Naive B cell (primary cell): Measurements from ENCODE around the gene STRN4. TPM values are rescaled to one million over a fixed set of nuclear protein-coding genes. Genes with fewer than 3 reads are reported as not detected.
A peak's percentile ranks its signal among the peaks of the same experiment; 100 is the strongest.
"Not testable (repeated sequence)": the region's sequence is repeated elsewhere in the genome, so short reads cannot be mapped to it uniquely, and the experiment has no call there.

Source experiments
- ATAC-seq, 2 donors: fragments of 150-1000 bp; cut with Tn5 transposase; 2 replicates each; pipeline ENCODE4 v1.10.0; 2021; ENCODE audit warnings: low read depth in 2 of 2, mild to moderate bottlenecking in 2 of 2, moderate library complexity in 2 of 2
- DNase-seq: peaks from one replicate; pipeline ENCODE4 v3.0.0; 2022
- H3K27ac Mint-ChIP-seq, 6 donors: one replicate each; pipeline ENCODE4 v1.8.0; 2020 to 2022; ENCODE audit warnings: mild to moderate bottlenecking in 6 of 6, mixed read lengths in 6 of 6, moderate library complexity in 5 of 6, inconsistent platforms in 2 of 6
- H3K27me3 Mint-ChIP-seq, 3 donors: one replicate each; pipeline ENCODE4 v1.8.0; 2021 to 2022; ENCODE audit warnings: mixed read lengths in 3 of 3, mild to moderate bottlenecking in 1 of 3
- H3K36me3 Mint-ChIP-seq, 2 donors: one replicate each; pipeline ENCODE4 v1.8.0; 2020 to 2022; ENCODE audit warnings: mixed read lengths in 2 of 2, inconsistent platforms in 1 of 2, mild to moderate bottlenecking in 1 of 2
- H3K4me1 Mint-ChIP-seq, 3 donors: one replicate each; pipeline ENCODE4 v1.8.0; 2020 to 2022; ENCODE audit warnings: mixed read lengths in 3 of 3, inconsistent platforms in 1 of 3, mild to moderate bottlenecking in 1 of 3, moderate library complexity in 1 of 3
- H3K4me3 Mint-ChIP-seq, 8 donors: one replicate each; pipeline ENCODE4 v1.8.0; 2020 to 2022; ENCODE audit warnings: mild to moderate bottlenecking in 8 of 8, mixed read lengths in 8 of 8, moderate library complexity in 8 of 8, inconsistent platforms in 2 of 8
- H3K9me3 Mint-ChIP-seq, 7 donors: one replicate each; pipeline ENCODE4 v1.8.0; 2020 to 2022; ENCODE audit warnings: mixed read lengths in 7 of 7, mild to moderate bottlenecking in 5 of 7, inconsistent platforms in 2 of 7, moderate library complexity in 1 of 7
- polyA plus RNA-seq, 6 donors: library from polyadenylated mRNA; unstranded; fragments of 300-500 nt; fragmentation: Illumina TruSeq; gene quantifications; one replicate each; pipeline ENCODE4 v1.2.3, GENCODE V29; 2021; ENCODE audit warnings: low read depth in 6 of 6

STRN4 gene
- polyA plus RNA-seq, 6 donors from 2014 or later, result 6.0 to 38.0 (median 15.5) TPM

DNA sequence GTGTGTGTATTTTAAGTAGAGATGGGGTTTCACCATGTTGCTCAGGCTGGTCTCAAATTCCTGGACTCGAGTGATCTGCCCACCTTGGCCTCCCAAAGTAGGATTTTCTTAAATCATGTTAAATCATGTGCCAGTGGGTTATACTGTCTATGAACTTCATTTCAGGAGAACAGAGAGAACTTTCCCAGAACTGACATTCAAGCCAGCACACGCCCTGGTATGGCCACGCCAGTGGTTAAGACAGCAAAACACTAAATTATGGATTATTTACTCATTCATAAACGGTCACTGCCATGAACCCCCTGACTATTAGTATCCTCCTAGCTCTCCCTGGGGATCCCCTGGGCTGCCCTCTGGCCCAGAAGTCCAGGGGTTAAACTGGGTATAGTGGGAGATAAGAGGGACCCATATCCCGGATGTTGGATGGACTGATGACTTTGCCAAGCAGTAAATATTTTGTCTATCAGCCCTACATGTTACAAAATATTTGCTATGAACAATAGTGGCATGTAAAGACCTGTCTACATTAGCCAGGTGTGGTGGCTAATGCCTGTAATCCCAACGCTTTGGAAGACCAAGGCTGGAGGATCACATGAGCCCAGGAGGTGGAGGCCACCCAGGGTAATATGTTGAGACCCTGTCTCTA, 16.1 kb upstream of the STRN4 start:
- H3K4me3 Mint-ChIP-seq, result peak overlapping the region in 1 of 8 donors; percentile 30
- ATAC-seq, result no peak

DNA sequence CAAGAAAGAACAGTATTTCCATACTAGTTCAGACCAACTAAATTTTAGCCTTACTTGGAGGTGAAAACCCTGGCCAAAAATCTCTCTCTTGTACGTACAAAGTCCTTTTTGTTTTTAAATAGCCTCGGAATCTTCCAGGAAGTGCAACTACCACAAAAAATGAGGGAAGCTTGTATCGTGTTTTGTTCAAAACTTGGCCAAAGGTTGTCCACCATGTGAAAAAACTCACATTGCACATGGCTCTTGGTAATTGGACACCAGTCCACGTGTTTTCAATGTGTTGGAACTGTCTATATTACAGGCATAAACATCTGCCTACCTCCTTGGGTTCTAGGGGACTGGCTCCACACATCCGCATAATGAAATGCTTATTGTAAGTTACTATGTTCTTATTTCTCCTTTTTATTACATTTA, 15.2 kb upstream of the STRN4 start:
- Mint-ChIP-seq H3K27ac (peak overlapping the region in 1 of 6 donors; percentile 41), H3K4me3 (no peak overlapping the region), H3K36me3 (no peaks in the 10 kb centered on the region), H3K9me3 (no peaks in the 10 kb centered on the region), H3K27me3 (no peaks in the 10 kb centered on the region), H3K4me1 (peaks cover 5 to 7% (median 5%) of the 10 kb centered on the region in 3 donors)
- no peak for DNase-seq
- ATAC-seq, result no peak

More for the DNA sequence above, 16.1 kb upstream of the STRN4 start:
- Mint-ChIP-seq H3K27ac (no peak overlapping the region), H3K27me3 (no peaks in the 10 kb centered on the region), H3K4me1 (peaks cover 5 to 10% (median 9%) of the 10 kb centered on the region in 3 donors), H3K36me3 (no peaks in the 10 kb centered on the region), H3K9me3 (no peaks in the 10 kb centered on the region)
- no peak for DNase-seq

DNA sequence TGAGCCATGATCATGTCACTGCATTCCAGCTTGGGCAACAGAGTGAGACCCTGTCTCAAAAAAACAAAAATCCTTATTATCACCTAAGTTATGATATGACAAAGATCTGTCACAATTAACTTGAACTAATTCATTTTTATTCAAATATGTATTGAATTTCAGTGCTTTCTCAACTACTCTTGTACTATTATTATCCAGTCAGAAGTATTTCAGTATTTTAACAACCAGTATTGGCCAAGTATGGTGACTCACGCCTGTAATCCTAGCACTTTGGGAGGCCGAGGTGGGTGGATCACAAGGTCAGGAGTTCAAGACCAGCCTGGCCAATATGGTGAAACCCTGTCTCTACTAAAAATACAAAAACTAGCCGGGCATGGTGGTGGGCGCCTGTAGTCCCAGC, 14.6 kb upstream of the STRN4 start:
- not testable (repeated sequence) for H3K9me3 Mint-ChIP-seq

DNA sequence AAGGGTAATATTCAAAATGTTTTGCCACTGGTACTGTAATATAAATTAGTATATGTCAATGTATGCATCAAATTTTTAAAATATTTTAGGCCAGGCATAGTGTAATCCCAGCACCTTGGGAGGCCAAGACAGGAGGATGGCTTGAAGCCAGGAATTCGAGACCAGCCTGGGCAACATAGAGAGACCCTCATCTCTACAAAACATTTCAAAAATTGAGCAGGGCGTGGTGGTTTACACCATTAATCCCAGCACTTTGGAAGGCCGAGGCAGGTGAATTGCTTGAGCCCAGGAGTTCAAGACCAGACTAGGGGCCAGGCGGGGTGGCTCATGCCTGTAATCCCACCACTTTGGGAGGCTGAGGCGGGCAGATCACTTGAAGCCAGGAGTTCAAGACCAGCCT, 14.1 kb upstream of the STRN4 start:
- no peak for ATAC-seq
- Mint-ChIP-seq H3K27ac (no peak overlapping the region), H3K36me3 (no peaks in the 10 kb centered on the region), H3K27me3 (no peaks in the 10 kb centered on the region), H3K4me1 (peaks cover 5 to 6% (median 5%) of the 10 kb centered on the region in 3 donors), H3K4me3 (no peak overlapping the region), H3K9me3 (no peaks in the 10 kb centered on the region)
- DNase-seq, result no peak

More for the DNA sequence above, 14.6 kb upstream of the STRN4 start:
- not testable (repeated sequence) for H3K27me3 Mint-ChIP-seq, H3K27ac Mint-ChIP-seq, DNase-seq, H3K4me1 Mint-ChIP-seq, ATAC-seq, H3K36me3 Mint-ChIP-seq, H3K4me3 Mint-ChIP-seq

DNA sequence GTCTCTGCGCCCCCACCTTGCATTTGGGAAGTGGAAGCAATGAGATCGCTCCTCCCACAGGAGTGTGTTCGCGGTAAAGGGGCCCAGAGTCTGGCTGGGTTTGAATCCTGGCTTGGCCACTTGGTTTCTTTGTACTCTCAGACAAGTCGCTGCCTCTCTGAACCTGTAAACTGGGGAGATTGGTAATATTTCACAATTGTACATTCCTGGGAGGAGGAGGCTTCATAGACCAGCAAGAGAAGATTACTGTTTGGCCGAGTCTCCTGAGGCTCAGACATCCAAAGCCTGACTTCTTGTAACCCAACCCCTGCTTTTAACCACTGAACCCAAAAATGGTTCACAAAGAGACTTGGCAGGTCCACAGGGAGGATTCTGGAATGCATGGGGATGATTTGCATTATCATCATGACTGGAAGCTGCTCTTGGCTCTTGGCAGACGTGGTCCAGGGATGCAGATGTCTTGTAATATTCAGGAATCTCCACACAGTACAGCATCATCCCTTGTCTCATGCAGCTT, 13.6 kb upstream of the STRN4 start:
- DNase-seq (no peak), ATAC-seq (no peak)
- no peak overlapping the region for H3K4me3 Mint-ChIP-seq
- no peaks in the 10 kb centered on the region for H3K27me3 Mint-ChIP-seq
- H3K36me3 Mint-ChIP-seq, result no peaks in the 10 kb centered on the region
- H3K9me3 Mint-ChIP-seq, result no peaks in the 10 kb centered on the region
- peaks cover 5 to 6% (median 5%) of the 10 kb centered on the region in 3 donors for H3K4me1 Mint-ChIP-seq
- H3K27ac Mint-ChIP-seq, result peak overlapping the region in 2 of 6 donors; percentile 24 to 33

DNA sequence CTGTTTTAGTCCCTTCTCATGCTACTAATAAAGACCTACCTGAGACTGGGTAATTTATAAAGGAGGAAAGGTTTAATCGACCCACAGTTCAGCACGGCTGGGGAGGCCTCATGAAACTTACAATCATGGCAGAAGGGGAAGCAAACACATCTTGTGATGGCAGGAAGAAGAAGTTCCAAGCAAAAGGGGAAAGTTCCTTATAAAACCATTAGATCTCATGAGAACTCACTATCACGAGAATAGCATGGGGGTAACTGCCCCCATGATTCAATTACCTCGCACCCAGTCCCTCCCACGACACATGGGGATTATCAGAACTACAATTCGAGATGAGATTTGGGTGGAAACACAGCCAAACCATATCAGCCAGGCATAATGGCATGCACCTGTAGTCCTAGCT, 13.0 kb upstream of the STRN4 start:
- ATAC-seq (no peak), DNase-seq (no peak)
- H3K27me3 Mint-ChIP-seq, result no peaks in the 10 kb centered on the region
- no peaks in the 10 kb centered on the region for H3K36me3 Mint-ChIP-seq
- peak overlapping the region in 1 of 6 donors; percentile 33 for H3K27ac Mint-ChIP-seq
- no peaks in the 10 kb centered on the region for H3K9me3 Mint-ChIP-seq
- H3K4me3 Mint-ChIP-seq, result no peak overlapping the region
- H3K4me1 Mint-ChIP-seq, result peaks cover 5 to 6% (median 5%) of the 10 kb centered on the region in 3 donors

DNA sequence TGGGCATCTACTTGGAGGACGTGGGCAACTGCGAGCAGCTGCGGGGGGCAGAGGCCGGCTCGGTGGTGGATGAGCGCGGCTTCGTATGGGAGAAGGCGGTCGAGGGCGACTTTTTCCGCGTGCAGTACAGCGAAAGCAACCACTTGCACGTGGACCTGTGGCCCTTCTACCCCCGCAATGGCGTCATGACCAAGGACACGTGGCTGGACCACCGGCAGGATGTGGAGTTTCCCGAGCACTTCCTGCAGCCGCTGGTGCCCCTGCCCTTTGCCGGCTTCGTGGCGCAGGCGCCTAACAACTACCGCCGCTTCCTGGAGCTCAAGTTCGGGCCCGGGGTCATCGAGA, 10.3 kb upstream of the STRN4 start:
- Mint-ChIP-seq H3K36me3 (peaks cover 0 to 7% of the 10 kb centered on the region in 2 donors), H3K4me3 (no peak overlapping the region), H3K4me1 (peaks cover 10 to 15% (median 14%) of the 10 kb centered on the region in 3 donors), H3K9me3 (no peaks in the 10 kb centered on the region), H3K27me3 (no peaks in the 10 kb centered on the region), H3K27ac (no peak overlapping the region)
- ATAC-seq (no peak), DNase-seq (no peak)

DNA sequence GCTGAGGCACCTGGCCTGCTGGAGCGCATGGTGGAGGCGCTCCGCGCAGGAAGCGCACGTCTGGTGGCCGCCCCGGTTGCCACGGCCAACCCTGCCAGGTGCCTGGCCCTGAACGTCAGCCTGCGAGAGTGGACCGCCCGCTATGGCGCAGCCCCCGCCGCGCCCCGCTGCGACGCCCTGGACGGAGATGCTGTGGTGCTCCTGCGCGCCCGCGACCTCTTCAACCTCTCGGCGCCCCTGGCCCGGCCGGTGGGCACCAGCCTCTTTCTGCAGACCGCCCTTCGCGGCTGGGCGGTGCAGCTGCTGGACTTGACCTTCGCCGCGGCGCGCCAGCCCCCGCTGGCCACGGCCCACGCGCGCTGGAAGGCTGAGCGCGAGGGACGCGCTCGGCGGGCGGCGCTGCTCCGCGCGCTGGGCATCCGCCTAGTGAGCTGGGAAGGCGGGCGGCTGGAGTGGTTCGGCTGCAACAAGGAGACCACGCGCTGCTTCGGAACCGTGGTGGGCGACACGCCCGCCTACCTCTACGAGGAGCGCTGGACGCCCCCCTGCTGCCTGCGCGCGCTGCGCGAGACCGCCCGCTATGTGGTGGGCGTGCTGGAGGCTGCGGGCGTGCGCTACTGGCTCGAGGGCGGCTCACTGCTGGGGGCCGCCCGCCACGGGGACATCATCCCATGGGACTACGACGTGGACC, 9.7 kb upstream of the STRN4 start:
- no peak overlapping the region for H3K27ac Mint-ChIP-seq
- peaks cover 10 to 15% (median 14%) of the 10 kb centered on the region in 3 donors for H3K4me1 Mint-ChIP-seq
- DNase-seq (no peak), ATAC-seq (no peak)
- H3K9me3 Mint-ChIP-seq, result no peaks in the 10 kb centered on the region
- H3K36me3 Mint-ChIP-seq, result peaks cover 0 to 7% of the 10 kb centered on the region in 2 donors
- H3K27me3 Mint-ChIP-seq, result no peaks in the 10 kb centered on the region
- no peak overlapping the region for H3K4me3 Mint-ChIP-seq

DNA sequence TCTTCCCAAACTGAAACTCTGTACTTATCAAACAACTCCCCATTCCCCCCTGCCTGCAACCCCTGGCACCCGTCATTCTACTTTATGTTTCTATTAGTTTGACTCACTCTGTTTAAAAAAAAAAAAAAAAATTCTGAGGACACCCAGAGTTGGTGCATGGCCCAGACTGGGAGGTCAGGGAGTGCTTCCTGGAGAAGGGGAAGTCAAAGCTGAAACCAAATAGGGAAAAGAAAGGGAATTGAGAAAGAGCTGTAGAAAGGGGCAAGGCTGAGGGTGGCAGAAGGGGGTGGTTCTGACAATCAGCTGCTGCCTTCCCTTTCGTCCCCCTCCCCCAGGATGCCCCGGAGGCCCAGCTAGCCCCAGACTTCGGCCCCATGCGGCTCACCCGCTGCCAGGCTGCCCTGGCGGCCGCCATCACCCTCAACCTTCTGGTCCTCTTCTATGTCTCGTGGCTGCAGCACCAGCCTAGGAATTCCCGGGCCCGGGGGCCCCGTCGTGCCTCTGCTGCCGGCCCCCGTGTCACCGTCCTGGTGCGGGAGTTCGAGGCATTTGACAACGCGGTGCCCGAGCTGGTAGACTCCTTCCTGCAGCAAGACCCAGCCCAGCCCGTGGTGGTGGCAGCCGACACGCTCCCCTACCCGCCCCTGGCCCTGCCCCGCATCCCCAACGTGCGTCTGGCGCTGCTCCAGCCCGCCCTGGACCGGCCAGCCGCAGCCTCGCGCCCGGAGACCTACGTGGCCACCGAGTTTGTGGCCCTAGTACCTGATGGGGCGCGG, 9.0 kb upstream of the STRN4 start:
- Mint-ChIP-seq H3K4me3 (no peak overlapping the region), H3K27me3 (no peaks in the 10 kb centered on the region), H3K36me3 (peaks cover 0 to 7% of the 10 kb centered on the region in 2 donors), H3K9me3 (no peaks in the 10 kb centered on the region), H3K4me1 (peaks cover 16 to 20% (median 19%) of the 10 kb centered on the region in 3 donors), H3K27ac (no peak overlapping the region)
- ATAC-seq (no peak), DNase-seq (no peak)

DNA sequence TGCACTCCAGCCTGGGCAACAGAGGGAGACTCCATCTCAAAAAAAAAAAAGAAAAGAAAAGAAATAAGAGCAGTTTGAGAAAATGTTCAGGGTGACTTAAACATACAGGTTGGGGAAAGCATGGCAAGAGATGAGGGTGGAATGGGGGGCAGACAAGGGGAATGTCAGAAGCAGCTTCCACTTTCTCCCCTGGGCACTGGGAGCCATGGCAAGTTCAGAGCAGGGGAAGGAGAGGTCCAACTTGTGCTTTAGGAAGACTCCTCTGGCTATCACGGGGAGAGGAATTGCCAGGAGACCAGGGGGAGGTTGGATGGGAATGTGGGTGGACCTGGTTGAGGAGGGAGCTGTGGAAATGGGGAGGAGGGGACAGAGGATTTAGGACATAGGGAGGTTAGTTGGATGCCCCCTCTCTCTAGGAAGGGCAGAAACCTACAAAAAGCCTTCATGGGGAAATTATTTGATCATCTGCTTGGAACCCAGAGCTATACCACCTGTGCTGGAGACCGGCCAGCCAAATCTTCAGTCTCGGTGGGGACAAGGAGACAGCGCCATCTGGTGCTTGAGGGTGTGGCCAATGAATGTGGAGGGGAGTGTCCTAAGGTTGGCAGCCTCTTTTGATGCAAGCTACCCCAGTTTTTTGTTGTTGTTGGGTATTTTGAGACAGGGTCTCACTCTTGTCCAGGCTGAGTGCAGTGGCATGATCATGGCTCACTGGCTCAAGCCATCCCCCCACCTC, 7.3 kb upstream of the STRN4 start:
- peak; percentile 57 for DNase-seq
- peak overlapping the region in 4 of 6 donors; percentile 42 to 88 (median 65) for H3K27ac Mint-ChIP-seq
- H3K4me1 Mint-ChIP-seq, result peaks cover 18 to 26% (median 22%) of the 10 kb centered on the region in 3 donors
- H3K36me3 Mint-ChIP-seq, result peaks cover 0 to 7% of the 10 kb centered on the region in 2 donors
- H3K27me3 Mint-ChIP-seq, result no peaks in the 10 kb centered on the region
- peak overlapping the region in 2 of 8 donors; percentile 14 to 69 for H3K4me3 Mint-ChIP-seq
- peak; percentile 83 to 85 for ATAC-seq
- no peaks in the 10 kb centered on the region for H3K9me3 Mint-ChIP-seq

DNA sequence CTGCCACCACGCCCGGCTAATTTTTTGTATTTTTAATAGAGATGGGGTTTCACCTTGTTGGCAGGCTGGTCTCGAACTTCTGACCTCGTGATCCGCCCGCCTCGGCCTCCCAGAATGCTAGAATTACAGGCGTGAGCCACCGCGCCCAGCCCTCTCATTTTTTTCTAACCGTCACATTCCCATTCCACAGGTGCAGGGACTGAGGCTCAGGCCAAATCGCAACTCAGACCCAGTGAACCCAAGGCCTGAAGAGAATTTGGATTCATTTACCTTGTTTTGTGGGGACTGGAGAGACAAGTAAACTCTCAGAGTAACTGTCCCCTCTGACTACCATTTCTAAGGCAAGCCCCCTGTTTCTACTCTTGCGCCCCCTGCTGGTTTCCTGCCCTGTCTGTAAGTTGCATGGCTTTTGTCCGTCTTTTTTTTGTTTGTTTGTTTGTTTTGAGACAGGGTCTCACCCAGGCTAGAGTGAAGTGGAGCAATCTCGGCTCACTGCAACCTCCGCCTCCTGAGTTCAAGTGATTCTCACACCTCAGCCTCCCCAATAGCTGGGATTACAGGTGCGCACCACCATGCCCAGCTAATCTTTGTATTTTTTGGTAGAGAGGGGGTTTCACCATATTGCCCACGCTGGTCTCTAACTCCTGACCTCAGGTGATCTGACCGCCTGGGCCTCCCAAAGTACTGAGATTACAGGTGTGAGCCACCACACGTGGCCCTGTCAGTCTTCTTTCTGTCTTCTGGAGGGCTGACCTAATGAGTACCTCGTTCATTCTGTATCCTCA, 2.3 kb upstream of the STRN4 start:
- Mint-ChIP-seq H3K4me1 (peaks cover 38 to 54% (median 49%) of the 10 kb centered on the region in 3 donors), H3K27ac (peak overlapping the region; percentile 2 to 97 (median 74)), H3K4me3 (peak overlapping the region; percentile 4 to 89 (median 75)), H3K36me3 (peaks cover 0 to 7% of the 10 kb centered on the region in 2 donors), H3K9me3 (no peaks in the 10 kb centered on the region), H3K27me3 (no peaks in the 10 kb centered on the region)
- ATAC-seq (no peak), DNase-seq (peak; percentile 51)

DNA sequence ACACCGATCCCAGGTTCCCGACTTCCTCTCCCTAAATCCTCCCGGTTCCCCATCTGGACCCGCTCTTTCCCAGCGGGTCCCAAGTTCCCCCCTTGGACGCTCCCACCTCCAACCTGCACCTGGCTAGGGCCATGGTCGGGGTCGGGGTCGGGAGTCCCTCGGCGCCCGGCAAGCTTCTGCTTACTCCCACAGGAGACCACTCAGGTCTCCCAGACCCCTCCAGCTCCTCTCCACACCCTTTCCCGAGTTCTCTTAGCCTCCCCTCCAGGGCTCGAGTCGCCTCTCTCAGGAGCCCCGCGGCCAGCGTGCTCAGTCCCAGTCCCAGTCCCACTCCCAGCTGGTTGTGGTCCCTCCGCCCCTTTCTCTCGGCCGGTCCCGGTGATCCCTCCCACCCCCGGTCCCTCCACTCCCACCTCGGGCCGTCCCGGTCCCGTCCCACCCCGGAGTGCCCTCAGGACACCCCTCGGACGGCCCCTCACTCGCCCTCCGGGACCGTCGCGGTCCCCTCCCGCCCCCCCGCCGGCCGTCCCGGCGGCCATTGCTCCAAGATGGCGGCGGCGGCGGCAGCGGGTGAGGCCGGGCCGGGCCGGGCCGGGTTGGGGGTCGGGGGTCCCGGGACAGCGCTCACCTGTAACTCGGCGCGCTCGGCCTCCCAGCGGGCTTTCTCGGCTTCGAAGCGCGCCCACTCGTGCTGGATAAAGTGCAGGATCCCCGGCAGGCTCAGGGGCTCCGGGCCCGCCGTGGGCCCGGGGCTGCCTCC, 549 bp downstream of the STRN4 start, which contains the start of gene FKRP:
Gene FKRP (plus strand): TSS at position 537 of the 760 bp plus-strand sequence. CDS start 9,394 bp downstream, outside the sequence.
- Mint-ChIP-seq H3K36me3 (no peaks in the 10 kb centered on the region), H3K27me3 (no peaks in the 10 kb centered on the region)
- peak; percentile 39 for DNase-seq

More for the DNA sequence above, 549 bp downstream of the STRN4 start, which contains the start of gene FKRP:
- Mint-ChIP-seq H3K4me1 (peaks cover 52 to 65% (median 64%) of the 10 kb centered on the region in 3 donors), H3K27ac (peak within 1 kb of the TSS; percentile 94 to 98 (median 95)), H3K9me3 (no peaks in the 10 kb centered on the region), H3K4me3 (peak within 1 kb of the TSS; percentile 87 to 98 (median 91))
- ATAC-seq, result peak; percentile 48 to 62
